ENCODE measurements around the gene MACROD2.

MACROD2 gene

GRCh38 chr20:14580418-14581074 is 585.2 kb downstream of the MACROD2 start:
- DNase-seq (ENCODE audit: low read depth, low spot score), result no peak
- CTCF ChIA-PET, result no interaction called here
- TF ChIP-seq CTCF (IDR thresholded peaks at IDR 0.05; ENCODE audit: insufficient read depth, low read length, missing control alignments), result no peak
- POLR2A ChIA-PET, result no interaction called here
- H3K4me3 ChIP-seq (ENCODE audit: low read depth, low read length), result no peak overlapping the region

- no peak for DNase-seq (ENCODE audit: low read depth, low spot score)
- TF ChIP-seq CTCF (IDR thresholded peaks at IDR 0.05; ENCODE audit: insufficient read depth, low read length, missing control alignments), result no peak
- ChIA-PET CTCF (no interaction called here), POLR2A (no interaction called here)
- no peak overlapping the region for H3K4me3 ChIP-seq (ENCODE audit: low read depth, low read length)
Observed at GRCh38 chr20:14581731-14582130, 586.4 kb downstream of the MACROD2 start.

GRCh38 chr20:14582855-14583254 is 587.5 kb downstream of the MACROD2 start:
- H3K4me3 ChIP-seq (ENCODE audit: low read depth, low read length), result no peak overlapping the region
- POLR2A ChIA-PET, result no interaction called here
- TF ChIP-seq CTCF (IDR thresholded peaks at IDR 0.05; ENCODE audit: insufficient read depth, low read length, missing control alignments), result no peak
- DNase-seq (ENCODE audit: low read depth, low spot score), result no peak
- CTCF ChIA-PET, result no interaction called here

GRCh38 chr20:14583413-14583812 is 588.1 kb downstream of the MACROD2 start:
- DNase-seq (ENCODE audit: low read depth, low spot score), result no peak
- CTCF ChIA-PET, result no interaction called here
- TF ChIP-seq CTCF (IDR thresholded peaks at IDR 0.05; ENCODE audit: insufficient read depth, low read length, missing control alignments), result no peak
- POLR2A ChIA-PET, result no interaction called here
- no peak overlapping the region for H3K4me3 ChIP-seq (ENCODE audit: low read depth, low read length)

- ChIA-PET POLR2A (no interaction called here), CTCF (no interaction called here)
- TF ChIP-seq CTCF (IDR thresholded peaks at IDR 0.05; ENCODE audit: insufficient read depth, low read length, missing control alignments), result no peak
- no peak overlapping the region for H3K4me3 ChIP-seq (ENCODE audit: low read depth, low read length)
- DNase-seq (ENCODE audit: low read depth, low spot score), result no peak
Observed at GRCh38 chr20:14589383-14589782, 594.1 kb downstream of the MACROD2 start.

- no peak for TF ChIP-seq CTCF (IDR thresholded peaks at IDR 0.05; ENCODE audit: insufficient read depth, low read length, missing control alignments)
- no peak for DNase-seq (ENCODE audit: low read depth, low spot score)
- H3K4me3 ChIP-seq (ENCODE audit: low read depth, low read length), result no peak overlapping the region
- POLR2A ChIA-PET, result no interaction called here
- CTCF ChIA-PET, result no interaction called here
Observed at GRCh38 chr20:14595051-14595450, 599.7 kb downstream of the MACROD2 start.
